PFSK-1 (cell line): ENCODE measurements around the gene ZIC5. TPM values are rescaled to one million over a fixed set of nuclear protein-coding genes. Genes with fewer than 3 reads are reported as not detected.

Experiments used
- FOXP2 ChIP-seq: optimal IDR thresholded peaks from 2 replicates; pipeline ENCODE3; 2011; ENCODE audit warnings: borderline replicate concordance, control low read depth, inconsistent platforms; ENCODE audit not compliant: insufficient read depth; ENCODE audit errors: extremely low read length, extremely low read depth
- POLR2AphosphoS5 ChIP-seq: IDR thresholded peaks from 2 replicates; pipeline ENCODE4 v1.6.1; 2012; ENCODE audit warnings: low read depth, mild to moderate bottlenecking, control low read depth, low read length, moderate library complexity
- SIN3A ChIP-seq: IDR thresholded peaks from 2 replicates; pipeline ENCODE4 v1.6.1; 2012; ENCODE audit warnings: mild to moderate bottlenecking, low read length, moderate library complexity, borderline replicate concordance; ENCODE audit not compliant: insufficient read depth
- TAF1 ChIP-seq: IDR thresholded peaks from 2 replicates; pipeline ENCODE4 v1.6.1; 2012; ENCODE audit warnings: low read length, control low read depth, borderline replicate concordance; ENCODE audit not compliant: insufficient read depth
- polyA plus RNA-seq: library from polyadenylated mRNA; unstranded; fragments of >200 nt; gene quantifications from one replicate; pipeline ENCODE4 v1.2.1, GENCODE V29; 2012; ENCODE audit warnings: low read depth, missing spikeins; ENCODE audit not compliant: insufficient read length
- TF ChIP-seq, protein P1 (sequence below), 2 experiments: IDR thresholded peaks; 2 replicates each; pipeline versions ENCODE4 v1.6.1 to v1.8.0; 2011 to 2012; ENCODE audit warnings: low read depth in 2 of 2, low read length in 2 of 2, control low read depth in 1 of 2, inconsistent platforms in 1 of 2, mild to moderate bottlenecking in 1 of 2, moderate library complexity in 1 of 2; ENCODE audit not compliant: insufficient read depth in 1 of 2

ZIC5 gene
- polyA plus RNA-seq: 3.3 TPM

DNA sequence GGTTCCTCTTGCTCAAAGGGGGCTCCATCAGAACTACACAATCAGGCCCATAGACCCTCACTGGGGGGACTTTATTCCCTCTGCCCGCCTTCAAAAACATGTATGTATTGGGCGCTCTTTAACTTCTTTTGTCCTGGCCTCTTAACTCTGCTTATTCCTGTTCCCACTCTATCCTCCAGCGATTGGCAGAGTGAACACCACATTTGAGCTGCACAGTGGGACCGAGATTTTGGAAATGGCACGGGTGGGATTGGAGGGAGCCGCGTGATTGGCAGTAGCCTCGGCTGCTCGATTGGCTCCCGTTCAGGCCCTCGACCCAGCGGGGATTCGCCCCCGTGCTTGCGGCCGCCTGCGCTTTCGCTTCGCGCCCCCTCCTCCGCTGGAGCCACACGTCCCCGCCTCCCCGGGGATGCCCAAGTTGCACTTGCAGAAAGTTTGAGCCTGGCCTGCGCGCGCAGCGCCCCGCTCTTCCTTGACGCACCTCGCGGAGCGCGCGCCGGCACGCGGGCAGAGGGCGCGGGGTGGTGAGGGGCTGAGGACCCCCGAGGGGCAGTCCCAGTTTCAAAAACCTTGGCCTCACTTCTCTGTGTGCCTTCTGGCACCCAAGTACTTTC, at the start of gene ZIC5:
ZIC5 (minus strand) TSS at position 192 of the 614 bp plus-strand sequence; CDS start at position 28, 164 bp downstream.
- TF ChIP-seq, protein P1, sequence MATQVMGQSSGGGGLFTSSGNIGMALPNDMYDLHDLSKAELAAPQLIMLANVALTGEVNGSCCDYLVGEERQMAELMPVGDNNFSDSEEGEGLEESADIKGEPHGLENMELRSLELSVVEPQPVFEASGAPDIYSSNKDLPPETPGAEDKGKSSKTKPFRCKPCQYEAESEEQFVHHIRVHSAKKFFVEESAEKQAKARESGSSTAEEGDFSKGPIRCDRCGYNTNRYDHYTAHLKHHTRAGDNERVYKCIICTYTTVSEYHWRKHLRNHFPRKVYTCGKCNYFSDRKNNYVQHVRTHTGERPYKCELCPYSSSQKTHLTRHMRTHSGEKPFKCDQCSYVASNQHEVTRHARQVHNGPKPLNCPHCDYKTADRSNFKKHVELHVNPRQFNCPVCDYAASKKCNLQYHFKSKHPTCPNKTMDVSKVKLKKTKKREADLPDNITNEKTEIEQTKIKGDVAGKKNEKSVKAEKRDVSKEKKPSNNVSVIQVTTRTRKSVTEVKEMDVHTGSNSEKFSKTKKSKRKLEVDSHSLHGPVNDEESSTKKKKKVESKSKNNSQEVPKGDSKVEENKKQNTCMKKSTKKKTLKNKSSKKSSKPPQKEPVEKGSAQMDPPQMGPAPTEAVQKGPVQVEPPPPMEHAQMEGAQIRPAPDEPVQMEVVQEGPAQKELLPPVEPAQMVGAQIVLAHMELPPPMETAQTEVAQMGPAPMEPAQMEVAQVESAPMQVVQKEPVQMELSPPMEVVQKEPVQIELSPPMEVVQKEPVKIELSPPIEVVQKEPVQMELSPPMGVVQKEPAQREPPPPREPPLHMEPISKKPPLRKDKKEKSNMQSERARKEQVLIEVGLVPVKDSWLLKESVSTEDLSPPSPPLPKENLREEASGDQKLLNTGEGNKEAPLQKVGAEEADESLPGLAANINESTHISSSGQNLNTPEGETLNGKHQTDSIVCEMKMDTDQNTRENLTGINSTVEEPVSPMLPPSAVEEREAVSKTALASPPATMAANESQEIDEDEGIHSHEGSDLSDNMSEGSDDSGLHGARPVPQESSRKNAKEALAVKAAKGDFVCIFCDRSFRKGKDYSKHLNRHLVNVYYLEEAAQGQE (IDR thresholded peaks at IDR 0.05; ENCODE audit: insufficient read depth in 1 of 2, low read depth in 2 of 2, low read length in 2 of 2): no peak
- TF ChIP-seq TAF1: no peak
- TF ChIP-seq SIN3A: no peak
- no peak for TF ChIP-seq FOXP2
- TF ChIP-seq POLR2AphosphoS5: no peak

DNA sequence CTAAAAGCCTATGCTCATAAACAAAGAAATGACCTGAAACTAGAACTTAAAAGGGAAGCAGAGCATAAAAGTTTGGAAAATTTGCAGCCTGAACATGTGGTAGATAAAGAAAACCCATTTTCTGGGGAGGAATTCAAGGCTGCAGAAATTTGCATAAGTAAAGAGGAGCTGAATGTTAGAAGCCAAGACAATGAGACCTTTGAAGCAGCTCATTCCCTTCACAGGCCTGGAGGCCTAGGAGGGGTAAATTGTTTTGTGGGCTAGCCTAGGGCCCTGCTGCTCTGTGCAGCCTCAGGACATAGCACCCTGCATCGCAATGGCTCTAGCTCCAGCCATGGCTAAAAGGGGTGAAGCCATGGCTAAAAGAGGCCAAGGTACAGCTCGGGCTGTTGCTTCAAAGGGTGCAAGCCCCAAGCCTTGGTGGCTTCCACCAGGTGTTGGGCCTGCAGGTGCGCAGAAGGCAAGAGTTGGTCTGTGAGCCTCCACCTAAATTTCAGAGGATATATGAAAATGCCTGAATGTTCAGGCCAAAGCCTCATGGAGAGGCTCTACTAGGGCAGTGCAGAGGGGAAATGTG, 48.3 kb upstream of the ZIC5 start:
- TF ChIP-seq SIN3A: no peak
- TF ChIP-seq POLR2AphosphoS5: no peak
- no peak for TF ChIP-seq FOXP2
- TF ChIP-seq, protein P1 (IDR thresholded peaks at IDR 0.05; ENCODE audit: insufficient read depth in 1 of 2, low read depth in 2 of 2, low read length in 2 of 2): no peak
- no peak for TF ChIP-seq TAF1

DNA sequence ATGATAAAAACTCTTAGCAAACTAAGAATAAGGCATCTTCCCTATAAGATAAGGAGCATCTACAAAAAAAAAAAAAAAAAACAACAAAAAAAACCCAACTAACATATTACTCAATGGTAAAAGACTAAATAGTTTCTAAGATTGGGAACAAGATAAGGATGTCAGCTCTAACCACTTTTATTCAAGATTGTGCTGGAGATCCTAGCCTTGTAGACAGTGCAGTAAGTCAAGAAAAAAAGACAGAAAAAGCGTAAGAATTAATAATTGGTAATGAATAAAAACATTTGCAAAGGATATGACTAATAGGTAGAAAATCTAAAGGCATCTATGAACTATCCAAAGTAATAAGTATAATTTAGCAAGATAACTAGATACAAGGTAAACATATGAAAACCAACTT, 43.1 kb upstream of the ZIC5 start:
- TF ChIP-seq, protein P1 (IDR thresholded peaks at IDR 0.05; ENCODE audit: insufficient read depth in 1 of 2, low read depth in 2 of 2, low read length in 2 of 2): no peak
- TF ChIP-seq SIN3A: no peak
- TF ChIP-seq TAF1: no peak
- TF ChIP-seq POLR2AphosphoS5: no peak
- TF ChIP-seq FOXP2: no peak

DNA sequence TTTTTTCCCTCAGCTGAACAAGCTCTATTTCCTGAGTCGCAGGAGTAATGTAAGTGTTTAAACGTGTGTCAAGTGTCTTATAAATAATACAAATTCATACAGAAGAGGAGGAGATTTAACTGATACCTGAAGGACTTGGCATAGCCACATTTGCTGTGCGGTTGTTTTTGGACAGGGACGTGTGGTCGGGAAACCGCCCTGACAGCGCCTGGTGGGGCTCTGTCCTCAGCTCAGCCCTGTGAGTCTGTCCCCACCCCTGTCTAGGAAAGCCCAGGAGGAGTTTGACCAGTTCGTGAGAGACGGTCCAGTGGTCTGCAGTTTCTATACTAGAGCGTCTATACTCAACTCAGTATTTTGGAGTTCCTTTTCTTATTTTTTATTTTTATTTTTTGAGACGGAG, 26.7 kb upstream of the ZIC5 start:
- no peak for TF ChIP-seq FOXP2
- no peak for TF ChIP-seq POLR2AphosphoS5
- no peak for TF ChIP-seq TAF1
- no peak for TF ChIP-seq SIN3A
- TF ChIP-seq, protein P1 (IDR thresholded peaks at IDR 0.05; ENCODE audit: insufficient read depth in 1 of 2, low read depth in 2 of 2, low read length in 2 of 2): no peak
